Lower leg skin (tissue), 3 donors: ENCODE results near the gene ZNFX1.
"Not testable (repeated sequence)": the region's sequence is repeated elsewhere in the genome, so short reads cannot be mapped to it uniquely, and the experiment has no call there.

ENCODE experiments used
- POLR2A ChIP-seq, 2 donors: fragments of 450-650 bp; IDR thresholded peaks; one replicate each; pipeline ENCODE4 v1.6.1; 2016 to 2017; ENCODE audit warnings: antibody characterized with exemption in 2 of 2, mild to moderate bottlenecking in 1 of 2, moderate library complexity in 1 of 2
- TF ChIP-seq, protein P1 (sequence below), 3 donors: fragments of 450-650 bp; IDR thresholded peaks; one replicate each; pipeline ENCODE4 v1.5.1; 2016; ENCODE audit warnings: antibody characterized with exemption in 3 of 3, mild to moderate bottlenecking in 3 of 3, moderate library complexity in 2 of 3

DNA sequence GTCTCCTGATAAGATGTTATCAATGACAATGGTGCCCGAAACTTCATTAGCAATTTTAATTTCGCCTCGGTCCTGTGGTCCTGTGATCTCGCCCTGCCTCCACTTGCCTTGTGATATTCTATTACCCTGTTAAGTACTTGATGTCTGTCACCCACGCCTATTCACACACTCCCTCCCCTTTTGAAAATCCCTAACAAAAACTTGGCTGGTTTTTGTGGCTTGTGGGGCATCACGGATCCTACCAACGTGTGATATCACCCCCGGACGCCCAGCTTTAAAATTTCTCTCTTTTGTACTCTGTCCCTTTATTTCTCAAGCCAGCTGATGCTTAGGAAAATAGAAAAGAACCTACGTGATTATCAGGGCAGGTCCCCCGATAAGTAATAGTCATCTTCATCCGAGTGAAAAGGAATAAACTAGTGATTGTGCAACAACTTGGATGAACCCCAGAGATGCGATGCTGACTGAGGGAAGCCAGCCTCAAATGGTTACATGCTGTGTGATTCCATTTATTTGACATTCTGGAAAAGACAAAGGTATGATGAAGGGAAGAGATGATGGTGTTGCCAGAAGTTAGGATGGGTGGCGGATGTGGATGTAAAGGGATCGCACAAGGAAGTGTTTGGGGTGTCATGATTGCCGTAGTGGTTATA, 16.3 kb upstream of the ZNFX1 start:
- TF ChIP-seq, protein P1, sequence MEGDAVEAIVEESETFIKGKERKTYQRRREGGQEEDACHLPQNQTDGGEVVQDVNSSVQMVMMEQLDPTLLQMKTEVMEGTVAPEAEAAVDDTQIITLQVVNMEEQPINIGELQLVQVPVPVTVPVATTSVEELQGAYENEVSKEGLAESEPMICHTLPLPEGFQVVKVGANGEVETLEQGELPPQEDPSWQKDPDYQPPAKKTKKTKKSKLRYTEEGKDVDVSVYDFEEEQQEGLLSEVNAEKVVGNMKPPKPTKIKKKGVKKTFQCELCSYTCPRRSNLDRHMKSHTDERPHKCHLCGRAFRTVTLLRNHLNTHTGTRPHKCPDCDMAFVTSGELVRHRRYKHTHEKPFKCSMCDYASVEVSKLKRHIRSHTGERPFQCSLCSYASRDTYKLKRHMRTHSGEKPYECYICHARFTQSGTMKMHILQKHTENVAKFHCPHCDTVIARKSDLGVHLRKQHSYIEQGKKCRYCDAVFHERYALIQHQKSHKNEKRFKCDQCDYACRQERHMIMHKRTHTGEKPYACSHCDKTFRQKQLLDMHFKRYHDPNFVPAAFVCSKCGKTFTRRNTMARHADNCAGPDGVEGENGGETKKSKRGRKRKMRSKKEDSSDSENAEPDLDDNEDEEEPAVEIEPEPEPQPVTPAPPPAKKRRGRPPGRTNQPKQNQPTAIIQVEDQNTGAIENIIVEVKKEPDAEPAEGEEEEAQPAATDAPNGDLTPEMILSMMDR (IDR thresholded peaks at IDR 0.05): not testable (repeated sequence)
- TF ChIP-seq POLR2A (IDR thresholded peaks at IDR 0.05): not testable (repeated sequence)
